GM21526 (cell line): ENCODE measurements around the gene ELP5.
"Not testable (repeated sequence)": the region's sequence is repeated elsewhere in the genome, so short reads cannot be mapped to it uniquely, and the experiment has no call there.

Experiments used
- ATAC-seq: cut with Tn5 transposase; IDR thresholded peaks from one replicate; pipeline ENCODE4 v1.9.1; 2021; ENCODE audit warnings: moderate library complexity; ENCODE audit not compliant: unreplicated experiment, low FRiP score

Gene ELP5

GRCh38 chr17:7235693-7236665 is 16.0 kb upstream of the ELP5 start:
- no peak for ATAC-seq

GRCh38 chr17:7236808-7237207 is 15.2 kb upstream of the ELP5 start:
- no peak for ATAC-seq

- no peak for ATAC-seq
These were observed 14.7 kb upstream of the ELP5 start for GRCh38 chr17:7237266-7237760.

- ATAC-seq = no peak
These were observed 14.1 kb upstream of the ELP5 start for GRCh38 chr17:7237761-7238419.

- ATAC-seq = no peak
These were observed 13.5 kb upstream of the ELP5 start for GRCh38 chr17:7238420-7239090.

- ATAC-seq = peak; percentile 46
These were observed 12.7 kb upstream of the ELP5 start, which contains the start of gene PHF23 for GRCh38 chr17:7239091-7240027. Gene PHF23 (minus strand): TSS chr17:7239457. CDS start chr17:7239279, 178 bp downstream.

- ATAC-seq = no peak
These were observed 11.6 kb upstream of the ELP5 start for GRCh38 chr17:7240375-7240774.

GRCh38 chr17:7241090-7241733 is 10.8 kb upstream of the ELP5 start:
- no peak for ATAC-seq

GRCh38 chr17:7241783-7242716 is 10.0 kb upstream of the ELP5 start, which contains the start of gene GABARAP:
Gene GABARAP (minus strand): TSS chr17:7242449. CDS start chr17:7242330, 119 bp downstream.
- peak; percentile 30 for ATAC-seq

- peak; percentile 40 for ATAC-seq
These were observed 9.1 kb upstream of the ELP5 start for GRCh38 chr17:7242717-7243452.

- no peak for ATAC-seq
These were observed 8.6 kb upstream of the ELP5 start for GRCh38 chr17:7243453-7243729.

GRCh38 chr17:7243838-7244237 is 8.2 kb upstream of the ELP5 start:
- not testable (repeated sequence) for ATAC-seq

- ATAC-seq = no peak
These were observed 5.2 kb upstream of the ELP5 start for GRCh38 chr17:7246779-7247178.

GRCh38 chr17:7248796-7249195 is 3.2 kb upstream of the ELP5 start:
- ATAC-seq = no peak

GRCh38 chr17:7249214-7249613 is 2.8 kb upstream of the ELP5 start:
- no peak for ATAC-seq

GRCh38 chr17:7249830-7250229 is 2.2 kb upstream of the ELP5 start:
- no peak for ATAC-seq

- no peak for ATAC-seq
These were observed 1.1 kb upstream of the ELP5 start for GRCh38 chr17:7250695-7251627.
